HG03520 (cell line): ENCODE data around the gene SLC52A3.
"Not testable (repeated sequence)": the region's sequence is repeated elsewhere in the genome, so short reads cannot be mapped to it uniquely, and the experiment has no call there.

Experiments used
- ATAC-seq: cut with Tn5 transposase; IDR thresholded peaks from one replicate; pipeline ENCODE4 v1.9.1; 2021; ENCODE audit warnings: mild to moderate bottlenecking, moderate library complexity; ENCODE audit not compliant: unreplicated experiment

Gene SLC52A3

GRCh38 chr20:768426-768978, at the start of gene SLC52A3:
Gene SLC52A3, minus strand, starts transcription at chr20:768500. Its CDS starts 2,726 bp downstream, at chr20:765774.
- no peak for ATAC-seq

- ATAC-seq, result no peak
Measured at GRCh38 chr20:815914-816606, 47.8 kb upstream of the SLC52A3 start.

- no peak for ATAC-seq
Measured at GRCh38 chr20:815226-815625, 46.9 kb upstream of the SLC52A3 start.

GRCh38 chr20:813390-813789, 45.1 kb upstream of the SLC52A3 start:
- no peak for ATAC-seq

GRCh38 chr20:812435-812814, 44.1 kb upstream of the SLC52A3 start:
- not testable (repeated sequence) for ATAC-seq

- ATAC-seq, result not testable (repeated sequence)
Measured at GRCh38 chr20:811776-812434, 43.6 kb upstream of the SLC52A3 start.

GRCh38 chr20:805713-806112, 37.4 kb upstream of the SLC52A3 start:
- no peak for ATAC-seq

- no peak for ATAC-seq
Measured at GRCh38 chr20:801678-802077, 33.4 kb upstream of the SLC52A3 start.

GRCh38 chr20:800026-800425, 31.7 kb upstream of the SLC52A3 start:
- ATAC-seq, result not testable (repeated sequence)

GRCh38 chr20:798746-799145, 30.4 kb upstream of the SLC52A3 start:
- not testable (repeated sequence) for ATAC-seq

- no peak for ATAC-seq
Measured at GRCh38 chr20:796921-797320, 28.6 kb upstream of the SLC52A3 start.

- ATAC-seq, result no peak
Measured at GRCh38 chr20:792248-792647, 23.9 kb upstream of the SLC52A3 start.

GRCh38 chr20:791056-791455, 22.8 kb upstream of the SLC52A3 start:
- no peak for ATAC-seq

GRCh38 chr20:787825-788224, 19.5 kb upstream of the SLC52A3 start:
- ATAC-seq, result no peak

GRCh38 chr20:779771-780170, 11.5 kb upstream of the SLC52A3 start:
- no peak for ATAC-seq

- no peak for ATAC-seq
Measured at GRCh38 chr20:776165-776564, 7.9 kb upstream of the SLC52A3 start.

GRCh38 chr20:775679-776135, 7.4 kb upstream of the SLC52A3 start:
- no peak for ATAC-seq

- ATAC-seq, result no peak
Measured at GRCh38 chr20:774660-775057, 6.4 kb upstream of the SLC52A3 start.

- no peak for ATAC-seq
Measured at GRCh38 chr20:774016-774659, 5.8 kb upstream of the SLC52A3 start.

- no peak for ATAC-seq
Measured at GRCh38 chr20:772806-773205, 4.5 kb upstream of the SLC52A3 start.

- ATAC-seq, result no peak
Measured at GRCh38 chr20:771741-772464, 3.6 kb upstream of the SLC52A3 start.
